Measurements from ENCODE around the gene BEND6. TPM values are rescaled to one million over a fixed set of nuclear protein-coding genes. Genes with fewer than 3 reads are reported as not detected.
"Not testable (repeated sequence)": the region's sequence is repeated elsewhere in the genome, so short reads cannot be mapped to it uniquely, and the experiment has no call there.

Gene BEND6
- total and polyA plus RNA-seq, 10 donors = 0.26 to 1.0 (median 0.52) TPM; not detected in 1

DNA sequence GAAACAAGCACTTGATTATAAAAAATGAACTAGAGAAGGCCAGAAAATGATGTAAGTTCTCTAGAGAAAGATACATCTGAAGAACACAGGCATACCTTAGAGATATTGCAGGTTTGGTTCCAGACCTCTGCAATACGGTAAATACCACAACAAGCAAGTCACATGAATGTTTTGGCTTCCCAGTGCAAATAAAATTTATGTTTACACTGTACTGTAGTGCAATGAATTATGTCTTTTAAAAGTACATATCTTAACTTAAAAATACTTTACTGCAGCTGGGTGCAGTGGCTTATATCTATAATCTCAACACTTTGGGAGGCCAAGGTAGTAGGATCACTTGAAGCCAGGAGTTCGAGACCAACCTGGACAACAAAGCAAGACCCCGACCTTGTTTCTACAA, 80.6 kb downstream of the BEND6 start:
- Histone ChIP-seq H3K27ac (no peak overlapping the region), H3K4me3 (no peak overlapping the region), H3K27me3 (replicated peaks in 1 of 7) (peaks cover 0 to 14% (median 0%) of the 10 kb centered on the region in 7 donors), H3K36me3 (no peaks in the 10 kb centered on the region), H3K4me1 (no peaks in the 10 kb centered on the region), H3K9me3 (no peaks in the 10 kb centered on the region)
- DNase-seq = no peak
- TF ChIP-seq, protein P1, sequence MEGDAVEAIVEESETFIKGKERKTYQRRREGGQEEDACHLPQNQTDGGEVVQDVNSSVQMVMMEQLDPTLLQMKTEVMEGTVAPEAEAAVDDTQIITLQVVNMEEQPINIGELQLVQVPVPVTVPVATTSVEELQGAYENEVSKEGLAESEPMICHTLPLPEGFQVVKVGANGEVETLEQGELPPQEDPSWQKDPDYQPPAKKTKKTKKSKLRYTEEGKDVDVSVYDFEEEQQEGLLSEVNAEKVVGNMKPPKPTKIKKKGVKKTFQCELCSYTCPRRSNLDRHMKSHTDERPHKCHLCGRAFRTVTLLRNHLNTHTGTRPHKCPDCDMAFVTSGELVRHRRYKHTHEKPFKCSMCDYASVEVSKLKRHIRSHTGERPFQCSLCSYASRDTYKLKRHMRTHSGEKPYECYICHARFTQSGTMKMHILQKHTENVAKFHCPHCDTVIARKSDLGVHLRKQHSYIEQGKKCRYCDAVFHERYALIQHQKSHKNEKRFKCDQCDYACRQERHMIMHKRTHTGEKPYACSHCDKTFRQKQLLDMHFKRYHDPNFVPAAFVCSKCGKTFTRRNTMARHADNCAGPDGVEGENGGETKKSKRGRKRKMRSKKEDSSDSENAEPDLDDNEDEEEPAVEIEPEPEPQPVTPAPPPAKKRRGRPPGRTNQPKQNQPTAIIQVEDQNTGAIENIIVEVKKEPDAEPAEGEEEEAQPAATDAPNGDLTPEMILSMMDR (IDR thresholded peaks at IDR 0.05 in 8 of 11, conservative IDR thresholded peaks at IDR 0.05 in 3 of 11) = no peak
- TF ChIP-seq POLR2AphosphoS5 (IDR thresholded peaks at IDR 0.05) (no peak), POLR2A (IDR thresholded peaks at IDR 0.05) (no peak)
- 28 to 42% (median 29%) methylated on average over 3 of the region's 3 CpGs for WGBS, 5 donors
- intact Hi-C loops (cut with DNase I; ENCODE audit: low total_unique reads) = no loop called here

GRCh38 chr6:57038906-57039305, 84.0 kb downstream of the BEND6 start:
- TF ChIP-seq, protein P1 (IDR thresholded peaks at IDR 0.05 in 8 of 11, conservative IDR thresholded peaks at IDR 0.05 in 3 of 11) = no peak
- TF ChIP-seq POLR2AphosphoS5 (IDR thresholded peaks at IDR 0.05) (no peak), POLR2A (IDR thresholded peaks at IDR 0.05) (no peak)
- intact Hi-C loops (cut with DNase I; ENCODE audit: low total_unique reads) = no loop called here
- WGBS, 5 donors = 86 to 100% (median 94%) methylated on average over 2 of the region's 2 CpGs

DNA sequence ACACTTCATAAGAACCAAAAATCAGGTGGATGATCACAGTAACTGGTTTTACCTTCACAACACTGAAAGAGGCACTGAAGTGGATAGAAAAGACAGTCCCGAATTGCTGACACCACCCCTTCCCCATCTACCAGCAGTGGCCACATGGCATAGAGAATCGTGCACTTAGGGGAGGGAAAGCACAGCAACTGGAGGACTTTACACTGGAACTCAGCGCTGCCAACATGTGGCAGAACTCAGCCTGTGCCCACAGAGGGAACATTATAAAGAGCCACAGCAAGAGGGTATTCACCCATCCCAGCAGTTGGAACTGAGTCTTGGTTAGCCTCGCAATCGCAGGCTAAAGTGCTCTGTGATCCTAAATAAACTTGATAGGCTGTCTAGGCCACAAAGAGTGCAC, 85.1 kb downstream of the BEND6 start:
- intact Hi-C loops (cut with DNase I; ENCODE audit: low total_unique reads) = no loop called here
- 71 to 82% (median 76%) methylated on average over 5 of the region's 5 CpGs for WGBS, 5 donors

More at GRCh38 chr6:57038906-57039305, 84.0 kb downstream of the BEND6 start:
- no peaks in the 10 kb centered on the region for H3K36me3 ChIP-seq
- H3K4me3 ChIP-seq = no peak overlapping the region
- H3K27me3 ChIP-seq (replicated peaks in 1 of 7) = peaks cover 0 to 19% (median 0%) of the 10 kb centered on the region in 7 donors
- no peak for DNase-seq
- no peak overlapping the region for H3K27ac ChIP-seq
- H3K4me1 ChIP-seq = no peaks in the 10 kb centered on the region
- no peaks in the 10 kb centered on the region for H3K9me3 ChIP-seq

DNA sequence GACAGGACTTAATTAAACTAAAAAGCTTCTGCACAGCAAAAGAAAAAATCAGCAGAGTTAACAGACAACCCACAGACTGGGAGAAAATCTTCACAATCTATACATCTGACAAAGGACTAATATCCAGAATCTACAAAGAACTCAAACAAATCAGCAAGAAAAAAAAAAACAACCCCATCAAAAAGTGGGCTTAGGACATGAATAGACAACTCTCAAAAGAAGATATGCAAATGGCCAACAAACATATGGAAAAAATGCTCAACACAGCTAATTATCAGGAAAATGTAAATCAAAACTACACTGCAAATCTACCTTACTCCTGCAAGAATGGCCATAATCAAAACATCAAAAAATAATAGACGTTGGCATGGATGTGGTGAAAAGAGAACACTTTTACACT, 89.2 kb downstream of the BEND6 start:
- H3K9me3 ChIP-seq; H3K4me3 ChIP-seq; intact Hi-C loops (cut with DNase I; ENCODE audit: low total_unique reads); H3K36me3 ChIP-seq; H3K27me3 ChIP-seq (replicated peaks in 1 of 7); H3K27ac ChIP-seq; DNase-seq: not testable (repeated sequence)
- WGBS, 5 donors = 79 to 95% (median 88%) methylated on average over 1 of the region's 1 CpG
- H3K4me1 ChIP-seq = peaks cover 6 to 22% (median 15%) of the 10 kb centered on the region in 6 donors

More for the DNA sequence above, 85.1 kb downstream of the BEND6 start:
- Histone ChIP-seq H3K27ac (no peak overlapping the region), H3K4me3 (no peak overlapping the region), H3K27me3 (replicated peaks in 1 of 7) (peaks cover 0 to 19% (median 0%) of the 10 kb centered on the region in 7 donors), H3K9me3 (no peaks in the 10 kb centered on the region), H3K4me1 (no peaks in the 10 kb centered on the region), H3K36me3 (no peaks in the 10 kb centered on the region)
- TF ChIP-seq POLR2A (IDR thresholded peaks at IDR 0.05) = no peak
- no peak for TF ChIP-seq POLR2AphosphoS5 (IDR thresholded peaks at IDR 0.05)
- TF ChIP-seq, protein P1 (IDR thresholded peaks at IDR 0.05 in 8 of 11, conservative IDR thresholded peaks at IDR 0.05 in 3 of 11) = no peak
- no peak for DNase-seq

DNA sequence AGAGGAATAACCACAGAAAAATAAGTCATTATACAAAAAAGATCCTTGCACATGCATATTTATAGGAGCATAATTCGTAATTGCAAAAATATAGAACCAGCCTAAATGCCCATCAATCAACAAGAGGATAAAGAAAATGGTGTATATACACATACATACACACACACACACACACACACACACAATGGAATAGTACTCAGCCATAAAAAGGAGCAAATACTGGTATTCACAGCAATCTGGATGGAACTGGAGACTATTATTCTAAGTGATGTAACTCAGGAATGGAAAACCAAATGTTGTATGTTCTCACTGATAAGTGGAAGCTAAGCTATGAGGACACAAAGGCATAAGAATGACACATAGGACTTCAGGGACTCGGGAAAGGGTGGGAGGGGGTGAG, 89.7 kb downstream of the BEND6 start:
- Histone ChIP-seq H3K36me3 (peaks cover 0 to 13% (median 0%) of the 10 kb centered on the region in 6 donors), H3K27ac (no peak overlapping the region), H3K4me3 (no peak overlapping the region), H3K27me3 (replicated peaks in 1 of 7) (peaks cover 0 to 8% (median 0%) of the 10 kb centered on the region in 7 donors), H3K4me1 (peaks cover 6 to 27% (median 21%) of the 10 kb centered on the region in 6 donors), H3K9me3 (no peaks in the 10 kb centered on the region)
- WGBS, 5 donors = 93 to 98% (median 95%) methylated on average over 2 of the region's 2 CpGs
- TF ChIP-seq, protein P1 (IDR thresholded peaks at IDR 0.05 in 8 of 11, conservative IDR thresholded peaks at IDR 0.05 in 3 of 11) = no peak
- intact Hi-C loops (cut with DNase I; ENCODE audit: low total_unique reads) = no loop called here
- DNase-seq = no peak
